ENCODE data around the gene OPRD1.

GRCh38 chr1:28779751-28780408 lies 32.1 kb upstream of the OPRD1 start:
- TF ChIP-seq CTCF (IDR thresholded peaks at IDR 0.05) (no peak), POLR2A (IDR thresholded peaks at IDR 0.05) (no peak)

Data from testis (tissue), 2 donors.